ENCODE data around the gene EPS8L2. TPM values are rescaled to one million over a fixed set of nuclear protein-coding genes. Genes with fewer than 3 reads are reported as not detected.

EPS8L2 gene
- 1.0 TPM for total RNA-seq

GRCh38 chr11:705646-706438 lies at the start of gene EPS8L2:
Gene EPS8L2 (plus strand): TSS chr11:706231. CDS start chr11:709408, 3,177 bp downstream.
- H3K9me3 ChIP-seq (ENCODE audit: control insufficient read depth in 3 of 3, low read length in 3 of 3), result no peaks in the 10 kb centered on the region
- H3K27ac ChIP-seq (ENCODE audit: low read depth, low read length), result peak within 1 kb of the TSS; percentile 11
- peak within 1 kb of the TSS; percentile 49 to 68 (median 56) for H3K4me3 ChIP-seq (ENCODE audit: low read length in 3 of 3)
- peaks cover 7 to 16% (median 10%) of the 10 kb centered on the region in 3 donors for H3K36me3 ChIP-seq (ENCODE audit: control insufficient read depth in 3 of 3, insufficient read depth in 3 of 3, low read length in 3 of 3)
- peaks cover 16 to 40% (median 19%) of the 10 kb centered on the region in 3 donors for H3K4me1 ChIP-seq (ENCODE audit: control insufficient read depth in 3 of 3, insufficient read depth in 3 of 3, low read length in 3 of 3)
- peak within 1 kb of the TSS; percentile 53 to 57 (median 57) for H3K9ac ChIP-seq (ENCODE audit: low read depth in 1 of 3, low read length in 3 of 3)
- peaks cover 20 to 44% (median 23%) of the 10 kb centered on the region in 3 donors for H3K27me3 ChIP-seq (ENCODE audit: control insufficient read depth in 3 of 3, insufficient read depth in 3 of 3, low read length in 3 of 3)

- peaks cover 5 to 9% (median 7%) of the 10 kb centered on the region in 3 donors for H3K36me3 ChIP-seq (ENCODE audit: control insufficient read depth in 3 of 3, insufficient read depth in 3 of 3, low read length in 3 of 3)
These were observed 49.6 kb upstream of the EPS8L2 start for GRCh38 chr11:656426-656825.

GRCh38 chr11:656866-657265 lies 49.2 kb upstream of the EPS8L2 start:
- no peaks in the 10 kb centered on the region for H3K27me3 ChIP-seq (ENCODE audit: control insufficient read depth in 3 of 3, insufficient read depth in 3 of 3, low read length in 3 of 3)
- peaks cover 5 to 10% (median 7%) of the 10 kb centered on the region in 3 donors for H3K36me3 ChIP-seq (ENCODE audit: control insufficient read depth in 3 of 3, insufficient read depth in 3 of 3, low read length in 3 of 3)
- H3K4me3 ChIP-seq (ENCODE audit: low read length in 3 of 3), result no peak overlapping the region
- peaks cover 0 to 6% (median 3%) of the 10 kb centered on the region in 3 donors for H3K4me1 ChIP-seq (ENCODE audit: control insufficient read depth in 3 of 3, insufficient read depth in 3 of 3, low read length in 3 of 3)
- no peak overlapping the region for H3K9ac ChIP-seq (ENCODE audit: low read depth in 1 of 3, low read length in 3 of 3)
- no peak overlapping the region for H3K27ac ChIP-seq (ENCODE audit: low read depth, low read length)
- no peaks in the 10 kb centered on the region for H3K9me3 ChIP-seq (ENCODE audit: control insufficient read depth in 3 of 3, low read length in 3 of 3)

More at GRCh38 chr11:656426-656825, 49.6 kb upstream of the EPS8L2 start:
- H3K9me3 ChIP-seq (ENCODE audit: control insufficient read depth in 3 of 3, low read length in 3 of 3), result no peaks in the 10 kb centered on the region
- no peak overlapping the region for H3K9ac ChIP-seq (ENCODE audit: low read depth in 1 of 3, low read length in 3 of 3)
- no peak overlapping the region for H3K4me3 ChIP-seq (ENCODE audit: low read length in 3 of 3)
- no peak overlapping the region for H3K27ac ChIP-seq (ENCODE audit: low read depth, low read length)
- no peaks in the 10 kb centered on the region for H3K27me3 ChIP-seq (ENCODE audit: control insufficient read depth in 3 of 3, insufficient read depth in 3 of 3, low read length in 3 of 3)
- H3K4me1 ChIP-seq (ENCODE audit: control insufficient read depth in 3 of 3, insufficient read depth in 3 of 3, low read length in 3 of 3), result peaks cover 0 to 6% (median 3%) of the 10 kb centered on the region in 3 donors

- H3K9ac ChIP-seq (ENCODE audit: low read depth in 1 of 3, low read length in 3 of 3), result no peak overlapping the region
- no peaks in the 10 kb centered on the region for H3K9me3 ChIP-seq (ENCODE audit: control insufficient read depth in 3 of 3, low read length in 3 of 3)
- H3K4me3 ChIP-seq (ENCODE audit: low read length in 3 of 3), result no peak overlapping the region
- H3K4me1 ChIP-seq (ENCODE audit: control insufficient read depth in 3 of 3, insufficient read depth in 3 of 3, low read length in 3 of 3), result peaks cover 0 to 8% (median 3%) of the 10 kb centered on the region in 3 donors
- no peak overlapping the region for H3K27ac ChIP-seq (ENCODE audit: low read depth, low read length)
- peaks cover 7 to 9% (median 7%) of the 10 kb centered on the region in 3 donors for H3K36me3 ChIP-seq (ENCODE audit: control insufficient read depth in 3 of 3, insufficient read depth in 3 of 3, low read length in 3 of 3)
- H3K27me3 ChIP-seq (ENCODE audit: control insufficient read depth in 3 of 3, insufficient read depth in 3 of 3, low read length in 3 of 3), result no peaks in the 10 kb centered on the region
These were observed 48.3 kb upstream of the EPS8L2 start for GRCh38 chr11:657691-658126.

GRCh38 chr11:659532-660085 lies 46.4 kb upstream of the EPS8L2 start:
- no peak overlapping the region for H3K9ac ChIP-seq (ENCODE audit: low read depth in 1 of 3, low read length in 3 of 3)
- H3K27ac ChIP-seq (ENCODE audit: low read depth, low read length), result no peak overlapping the region
- no peak overlapping the region for H3K4me3 ChIP-seq (ENCODE audit: low read length in 3 of 3)
- H3K9me3 ChIP-seq (ENCODE audit: control insufficient read depth in 3 of 3, low read length in 3 of 3), result no peaks in the 10 kb centered on the region
- peaks cover 0 to 15% (median 8%) of the 10 kb centered on the region in 3 donors for H3K36me3 ChIP-seq (ENCODE audit: control insufficient read depth in 3 of 3, insufficient read depth in 3 of 3, low read length in 3 of 3)
- no peaks in the 10 kb centered on the region for H3K27me3 ChIP-seq (ENCODE audit: control insufficient read depth in 3 of 3, insufficient read depth in 3 of 3, low read length in 3 of 3)
- peaks cover 0 to 10% (median 3%) of the 10 kb centered on the region in 3 donors for H3K4me1 ChIP-seq (ENCODE audit: control insufficient read depth in 3 of 3, insufficient read depth in 3 of 3, low read length in 3 of 3)

GRCh38 chr11:660281-660680 lies 45.8 kb upstream of the EPS8L2 start:
- H3K27me3 ChIP-seq (ENCODE audit: control insufficient read depth in 3 of 3, insufficient read depth in 3 of 3, low read length in 3 of 3), result no peaks in the 10 kb centered on the region
- no peak overlapping the region for H3K9ac ChIP-seq (ENCODE audit: low read depth in 1 of 3, low read length in 3 of 3)
- no peak overlapping the region for H3K27ac ChIP-seq (ENCODE audit: low read depth, low read length)
- H3K36me3 ChIP-seq (ENCODE audit: control insufficient read depth in 3 of 3, insufficient read depth in 3 of 3, low read length in 3 of 3), result peaks cover 0 to 15% (median 8%) of the 10 kb centered on the region in 3 donors
- peaks cover 2 to 13% (median 5%) of the 10 kb centered on the region in 3 donors for H3K4me1 ChIP-seq (ENCODE audit: control insufficient read depth in 3 of 3, insufficient read depth in 3 of 3, low read length in 3 of 3)
- H3K4me3 ChIP-seq (ENCODE audit: low read length in 3 of 3), result no peak overlapping the region
- no peaks in the 10 kb centered on the region for H3K9me3 ChIP-seq (ENCODE audit: control insufficient read depth in 3 of 3, low read length in 3 of 3)

- no peak overlapping the region for H3K9ac ChIP-seq (ENCODE audit: low read depth in 1 of 3, low read length in 3 of 3)
- peaks cover 0 to 17% (median 8%) of the 10 kb centered on the region in 3 donors for H3K36me3 ChIP-seq (ENCODE audit: control insufficient read depth in 3 of 3, insufficient read depth in 3 of 3, low read length in 3 of 3)
- H3K27ac ChIP-seq (ENCODE audit: low read depth, low read length), result no peak overlapping the region
- no peaks in the 10 kb centered on the region for H3K9me3 ChIP-seq (ENCODE audit: control insufficient read depth in 3 of 3, low read length in 3 of 3)
- H3K4me3 ChIP-seq (ENCODE audit: low read length in 3 of 3), result no peak overlapping the region
- peaks cover 8 to 19% (median 11%) of the 10 kb centered on the region in 3 donors for H3K4me1 ChIP-seq (ENCODE audit: control insufficient read depth in 3 of 3, insufficient read depth in 3 of 3, low read length in 3 of 3)
- H3K27me3 ChIP-seq (ENCODE audit: control insufficient read depth in 3 of 3, insufficient read depth in 3 of 3, low read length in 3 of 3), result no peaks in the 10 kb centered on the region
These were observed 45.2 kb upstream of the EPS8L2 start for GRCh38 chr11:660681-661444.

- Histone ChIP-seq H3K4me1 (ENCODE audit: control insufficient read depth in 3 of 3, insufficient read depth in 3 of 3, low read length in 3 of 3) (peaks cover 10 to 21% (median 15%) of the 10 kb centered on the region in 3 donors), H3K9ac (ENCODE audit: low read depth in 1 of 3, low read length in 3 of 3) (no peak overlapping the region), H3K4me3 (ENCODE audit: low read length in 3 of 3) (no peak overlapping the region), H3K9me3 (ENCODE audit: control insufficient read depth in 3 of 3, low read length in 3 of 3) (no peaks in the 10 kb centered on the region), H3K27ac (ENCODE audit: low read depth, low read length) (no peak overlapping the region), H3K27me3 (ENCODE audit: control insufficient read depth in 3 of 3, insufficient read depth in 3 of 3, low read length in 3 of 3) (no peaks in the 10 kb centered on the region), H3K36me3 (ENCODE audit: control insufficient read depth in 3 of 3, insufficient read depth in 3 of 3, low read length in 3 of 3) (peaks cover 0 to 16% (median 9%) of the 10 kb centered on the region in 3 donors)
These were observed 43.2 kb upstream of the EPS8L2 start for GRCh38 chr11:662689-663274.

- Histone ChIP-seq H3K9me3 (ENCODE audit: control insufficient read depth in 3 of 3, low read length in 3 of 3) (no peaks in the 10 kb centered on the region), H3K36me3 (ENCODE audit: control insufficient read depth in 3 of 3, insufficient read depth in 3 of 3, low read length in 3 of 3) (peaks cover 0 to 13% (median 7%) of the 10 kb centered on the region in 3 donors), H3K4me1 (ENCODE audit: control insufficient read depth in 3 of 3, insufficient read depth in 3 of 3, low read length in 3 of 3) (peaks cover 10 to 21% (median 15%) of the 10 kb centered on the region in 3 donors), H3K9ac (ENCODE audit: low read depth in 1 of 3, low read length in 3 of 3) (peak overlapping the region in 1 of 3 donors; percentile 68), H3K4me3 (ENCODE audit: low read length in 3 of 3) (peak overlapping the region; percentile 28 to 52 (median 43)), H3K27ac (ENCODE audit: low read depth, low read length) (peak overlapping the region; percentile 37), H3K27me3 (ENCODE audit: control insufficient read depth in 3 of 3, insufficient read depth in 3 of 3, low read length in 3 of 3) (no peaks in the 10 kb centered on the region)
These were observed 40.8 kb upstream of the EPS8L2 start for GRCh38 chr11:665062-665703.

All from skeletal muscle tissue (tissue), 4 donors.